NCI-H146 treated with DMSO at 0.1 percent for 48 hours (cell line): ENCODE measurements around the gene HCFC1R1.
A peak's percentile ranks its signal among the peaks of the same experiment; 100 is the strongest.
"Not testable (repeated sequence)": the region's sequence is repeated elsewhere in the genome, so short reads cannot be mapped to it uniquely, and the experiment has no call there.

Experiments used
- DNase-seq: peaks from one replicate; lab custom pipeline; 2025; ENCODE audit not compliant: unreplicated experiment; lab: John Stamatoyannopoulos, UW

The HCFC1R1 gene

DNA sequence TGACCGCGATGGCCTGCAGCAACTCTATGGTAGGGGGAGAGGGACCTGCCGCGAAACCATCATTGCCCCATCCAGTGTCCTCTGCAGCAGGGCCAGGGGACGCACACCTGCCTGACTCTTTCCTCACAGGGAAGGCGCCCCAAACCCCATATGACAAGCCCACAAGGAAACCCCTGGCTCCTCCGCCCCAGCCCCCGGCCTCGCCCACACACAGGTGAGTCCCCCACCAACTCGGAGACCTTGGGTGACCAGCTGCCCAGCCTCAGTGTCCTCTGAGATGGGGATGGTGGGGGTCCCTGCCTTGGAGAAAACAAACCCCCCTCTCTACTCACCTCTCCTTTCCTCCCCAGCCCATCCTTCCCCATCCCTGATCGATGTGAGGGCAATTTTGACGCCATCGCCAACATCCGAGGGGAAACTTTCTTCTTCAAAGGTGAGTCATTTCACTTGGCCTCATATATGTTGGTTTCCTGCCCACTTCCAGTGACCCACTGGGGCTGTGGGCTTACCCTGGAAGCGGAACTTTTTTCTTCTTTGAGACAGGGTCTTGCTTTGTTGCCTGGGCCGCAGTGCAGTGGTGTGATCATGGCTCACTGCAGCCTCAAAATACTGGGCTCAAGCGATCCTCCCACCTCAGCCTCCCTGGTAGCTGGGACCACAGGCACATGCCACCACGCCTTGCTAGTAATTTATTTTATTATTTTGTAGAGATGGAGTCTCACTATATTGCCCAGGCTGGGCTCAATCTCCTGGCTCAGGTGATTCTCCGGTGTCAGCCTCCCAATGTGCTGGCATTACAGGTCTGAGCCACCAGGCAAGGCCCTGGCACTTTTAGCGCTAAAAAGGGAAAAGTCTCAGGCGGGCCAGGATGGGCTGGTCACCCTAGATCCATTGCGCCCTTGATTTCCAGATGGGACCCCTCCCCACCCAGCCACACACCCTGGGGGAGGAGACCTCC is 33.7 kb upstream of the HCFC1R1 start:
- DNase-seq, result no peak

DNA sequence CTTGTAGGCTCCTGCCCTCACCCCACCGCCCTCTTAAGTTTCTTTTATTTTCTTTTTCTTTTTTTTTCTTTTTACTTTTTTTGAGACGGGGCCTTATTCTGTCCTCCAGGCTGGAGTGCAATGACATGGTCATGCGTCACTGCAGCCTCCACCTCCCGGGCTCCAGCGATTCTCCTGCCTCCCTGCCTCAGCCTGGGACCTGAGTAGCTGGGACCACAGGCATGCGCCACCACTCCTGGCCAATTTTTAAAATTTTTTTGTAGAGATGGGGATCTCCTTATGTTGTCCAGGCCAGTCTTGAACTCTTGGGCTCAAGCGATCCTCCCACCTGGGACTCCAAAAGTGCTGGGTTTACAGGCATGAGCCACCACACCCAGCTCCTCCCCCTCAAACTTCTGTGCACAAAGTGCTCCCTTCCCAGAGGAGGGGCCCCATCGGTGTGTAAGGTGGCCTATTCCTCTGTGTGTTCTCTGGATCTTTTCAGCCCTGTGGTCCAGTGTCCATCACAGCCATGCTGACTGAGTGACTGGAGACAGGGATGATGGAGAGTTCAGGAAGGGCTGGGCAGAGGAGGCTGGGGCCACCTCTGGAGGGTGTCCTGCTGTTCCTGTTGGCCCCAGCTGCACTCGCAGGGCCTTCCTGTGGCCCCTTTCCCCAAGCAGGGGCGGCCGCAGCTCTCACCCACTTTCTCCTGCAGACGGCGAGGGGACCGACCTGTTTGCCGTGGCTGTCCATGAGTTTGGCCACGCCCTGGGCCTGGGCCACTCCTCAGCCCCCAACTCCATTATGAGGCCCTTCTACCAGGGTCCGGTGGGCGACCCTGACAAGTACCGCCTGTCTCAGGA is 32.8 kb upstream of the HCFC1R1 start:
- DNase-seq, result no peak

GRCh38 chr16:3055734-3056115 is 32.0 kb upstream of the HCFC1R1 start:
- DNase-seq, result not testable (repeated sequence)

- no peak for DNase-seq
Observed at GRCh38 chr16:3054965-3055733, 31.4 kb upstream of the HCFC1R1 start.

DNA sequence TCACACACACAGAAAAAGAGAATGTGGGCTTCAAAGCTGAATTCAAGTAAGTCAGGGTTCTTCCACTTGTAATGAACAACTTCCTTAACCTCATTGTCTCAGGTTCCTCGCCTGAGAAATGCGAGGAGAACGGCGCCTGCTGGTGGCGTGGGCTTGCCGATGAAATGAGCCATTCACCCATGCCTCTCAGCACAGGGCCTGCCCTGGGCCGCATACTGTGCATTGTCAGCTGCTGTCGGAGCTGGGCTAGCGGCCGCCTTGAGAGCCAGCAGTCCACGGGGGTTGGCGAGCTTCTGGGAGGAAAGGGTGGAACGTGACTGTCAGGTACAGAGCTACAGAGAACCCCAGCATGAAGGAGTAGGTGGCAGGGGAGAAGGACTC is 29.6 kb upstream of the HCFC1R1 start:
- DNase-seq, result not testable (repeated sequence)

DNA sequence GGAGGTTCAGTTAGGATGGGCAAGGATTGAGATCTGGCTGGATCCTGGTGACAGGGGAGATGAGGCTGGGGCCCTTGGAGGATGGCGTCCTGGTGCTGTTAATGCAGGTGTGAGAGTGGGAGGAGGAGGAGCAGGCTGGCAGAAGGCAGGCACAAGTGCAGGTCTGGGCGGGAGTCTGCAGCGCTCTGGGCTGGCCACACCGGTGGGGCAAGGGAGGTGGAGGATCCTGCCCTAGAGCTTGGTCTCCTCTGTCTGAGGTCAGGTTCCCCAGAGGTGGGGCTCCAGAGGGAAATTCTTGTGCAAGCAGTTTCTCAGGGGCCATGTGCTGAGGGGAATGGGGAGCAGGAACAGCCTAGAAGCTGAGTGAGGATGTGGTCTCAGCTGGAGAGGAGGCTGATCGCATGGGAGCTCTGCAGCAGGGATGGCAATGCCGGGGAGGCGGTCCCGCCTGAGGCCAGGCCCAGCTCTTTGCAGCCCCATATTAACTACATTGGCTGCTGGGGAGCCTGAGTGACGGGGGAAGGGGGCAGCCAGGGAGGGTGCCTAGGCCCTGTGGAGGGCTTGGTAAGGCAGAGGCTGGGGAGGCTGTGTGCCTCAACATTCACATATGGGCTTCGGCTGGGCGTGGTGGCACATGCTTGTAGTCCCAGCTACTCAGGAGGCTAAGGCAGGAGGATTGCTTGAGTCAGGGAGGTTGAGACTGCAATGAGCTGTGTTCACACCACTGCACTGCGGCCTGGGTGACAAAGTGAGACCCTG is 29.0 kb upstream of the HCFC1R1 start:
- DNase-seq, result not testable (repeated sequence)

GRCh38 chr16:3051494-3051893 is 27.8 kb upstream of the HCFC1R1 start:
- DNase-seq, result no peak

- DNase-seq, result peak; percentile 29
Observed at GRCh38 chr16:3051009-3051408, 27.3 kb upstream of the HCFC1R1 start.

- no peak for DNase-seq
Observed at GRCh38 chr16:3050487-3050886, 26.7 kb upstream of the HCFC1R1 start.

- no peak for DNase-seq
Observed at GRCh38 chr16:3049921-3050481, 26.3 kb upstream of the HCFC1R1 start.

DNA sequence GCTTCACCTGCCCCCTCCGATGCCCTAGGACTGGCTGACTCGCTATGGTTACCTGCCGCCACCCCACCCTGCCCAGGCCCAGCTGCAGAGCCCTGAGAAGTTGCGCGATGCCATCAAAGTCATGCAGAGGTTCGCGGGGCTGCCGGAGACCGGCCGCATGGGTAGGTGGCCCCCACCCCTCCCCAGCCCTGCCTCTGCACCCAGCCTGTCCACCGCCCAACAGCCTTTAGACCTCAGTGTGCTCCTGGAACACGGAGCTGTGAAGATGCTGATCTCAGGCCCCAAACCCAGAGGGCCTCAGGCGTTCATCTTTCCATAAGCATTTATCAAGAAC is 23.6 kb upstream of the HCFC1R1 start:
- DNase-seq, result no peak

GRCh38 chr16:3046641-3047386 is 23.1 kb upstream of the HCFC1R1 start:
- DNase-seq, result no peak

DNA sequence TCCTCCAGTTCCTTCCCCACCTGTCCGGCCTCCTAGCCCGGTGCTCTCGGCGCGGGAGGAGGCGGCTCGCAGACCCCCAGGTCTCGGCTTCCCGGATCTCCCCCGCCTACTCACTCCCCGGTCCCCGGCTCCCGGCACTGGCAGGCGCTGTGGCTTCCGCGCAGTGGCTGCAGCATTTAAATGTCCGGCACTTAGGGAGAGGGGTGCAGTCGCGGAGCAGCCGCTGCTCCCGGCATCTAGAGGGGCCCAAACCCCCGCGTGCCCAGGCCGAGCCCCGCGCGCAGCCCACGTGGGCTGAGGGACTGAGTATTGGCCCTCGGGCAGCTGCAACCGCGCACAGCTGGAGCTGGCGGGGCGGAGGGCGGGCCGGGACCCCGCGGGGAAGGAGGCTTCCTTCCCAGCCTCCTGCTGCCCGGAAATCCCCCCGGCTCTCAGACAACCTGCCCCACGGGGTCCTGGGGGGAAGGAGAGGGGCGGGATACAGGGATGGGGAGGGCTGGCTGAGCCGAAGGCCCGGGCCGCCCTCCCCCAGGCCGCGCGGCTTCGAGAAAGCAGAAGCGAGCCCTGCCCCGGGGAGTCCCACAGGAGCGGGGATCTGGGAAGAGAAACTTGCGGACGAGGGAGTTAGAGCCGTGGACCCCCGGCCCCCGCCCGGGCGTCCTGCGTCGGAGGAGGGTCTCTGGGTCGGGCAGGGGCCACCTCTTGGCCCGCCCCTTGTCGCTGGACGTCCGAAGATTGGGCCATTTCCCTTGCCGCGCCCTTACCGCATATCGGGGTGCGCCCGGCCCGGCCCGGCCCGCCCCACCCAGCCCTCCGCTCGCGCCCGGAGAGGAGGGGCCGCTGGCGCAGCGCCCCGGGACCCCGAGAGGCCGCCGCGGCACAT is 22.3 kb upstream of the HCFC1R1 start, which contains the start of gene MMP25:
TSS of gene MMP25 (plus strand) at position 804 of the 883 bp plus-strand sequence. CDS start 357 bp downstream, outside the sequence.
- DNase-seq, result no peak

- DNase-seq, result no peak
Observed at GRCh38 chr16:3044708-3045107, 21.0 kb upstream of the HCFC1R1 start.

DNA sequence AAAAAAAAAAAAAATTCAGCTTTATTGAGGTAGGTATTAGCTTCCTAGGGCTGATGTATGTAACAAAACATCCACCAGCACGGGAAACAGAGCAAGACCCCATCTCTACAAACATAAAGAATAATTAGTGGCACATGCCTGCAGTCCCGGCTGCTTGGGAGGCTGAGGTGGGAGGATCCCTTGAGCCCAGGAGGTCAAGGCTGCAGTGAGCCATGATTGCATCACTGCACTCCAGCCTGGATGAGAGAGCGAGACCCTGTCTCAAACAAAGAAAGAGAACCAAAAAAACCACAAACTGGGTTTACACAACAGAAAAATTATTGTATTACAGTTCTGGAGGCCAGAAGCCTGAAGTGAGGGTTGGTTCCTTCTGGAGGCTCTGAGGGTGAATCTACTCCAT is 18.6 kb upstream of the HCFC1R1 start:
- no peak for DNase-seq

DNA sequence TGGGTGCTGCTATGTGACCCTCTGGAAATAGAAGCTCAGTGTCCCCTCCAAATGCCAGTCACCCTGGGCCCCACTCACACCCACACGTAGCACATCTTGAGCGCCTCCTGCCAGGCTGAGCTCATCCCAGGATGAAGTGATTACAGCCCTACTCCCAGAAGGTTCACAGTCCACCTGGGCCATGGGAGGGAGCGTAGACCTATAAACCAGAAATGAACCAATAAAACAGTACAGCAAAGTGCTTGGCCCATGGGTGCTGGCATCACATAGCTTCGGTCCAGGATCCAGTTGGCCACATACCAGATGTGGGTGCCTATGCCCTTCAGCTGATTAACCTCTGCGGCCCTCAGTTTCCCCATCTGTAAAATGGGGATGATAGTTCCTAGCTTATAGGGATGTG is 15.2 kb upstream of the HCFC1R1 start:
- DNase-seq, result no peak

- DNase-seq, result no peak
Observed at GRCh38 chr16:3038256-3038655, 14.5 kb upstream of the HCFC1R1 start.

DNA sequence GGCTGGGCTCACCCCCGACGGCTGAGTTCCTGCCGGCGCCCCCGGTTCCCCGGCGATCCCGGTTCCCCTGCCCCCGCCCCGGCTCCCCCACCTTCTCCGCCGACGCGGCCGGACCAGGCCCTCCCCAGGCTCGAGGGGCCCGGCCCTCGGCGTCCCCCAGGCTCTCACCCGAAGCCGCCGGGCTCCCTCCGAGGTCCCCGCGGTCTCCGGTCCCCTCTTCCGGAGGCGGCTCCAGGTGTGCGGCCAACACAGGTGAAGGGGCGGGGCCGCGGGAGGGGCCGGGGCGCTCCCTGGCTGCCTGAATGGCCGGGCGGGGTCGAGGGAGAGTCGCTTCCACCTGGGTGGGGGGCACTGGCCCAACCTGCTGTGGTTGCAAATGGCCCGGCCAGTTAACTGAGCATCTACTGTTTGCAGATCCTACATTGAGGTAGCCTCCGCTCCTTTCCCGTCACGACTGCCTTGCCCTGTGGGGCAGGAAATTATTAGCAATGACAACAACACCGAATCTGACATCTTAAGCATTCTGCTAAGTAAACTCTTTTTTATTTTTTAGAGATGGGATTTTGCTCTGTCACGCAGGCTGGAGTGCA is 13.1 kb upstream of the HCFC1R1 start, which contains the start of gene BICDL2:
TSS of gene BICDL2 (minus strand) at position 219 of the 590 bp plus-strand sequence. CDS start 1,448 bp downstream, outside the sequence.
- peak; percentile 35 for DNase-seq
